HCT116 (cell line): Measurements from ENCODE around the gene MORN1.

Experiments used
- CTCF ChIP-seq, 3 experiments: fragments of 200-600 bp in 1 of 3; sonication (generic) in 1 of 3; IDR thresholded peaks in 2 of 3; conservative IDR thresholded peaks in 1 of 3; 2 replicates each; pipeline ENCODE4 v1.5.1; 2012 to 2017; ENCODE audit warnings: low read depth in 2 of 3, low read length in 2 of 3, antibody characterized with exemption in 1 of 3, borderline replicate concordance in 1 of 3, control low read depth in 1 of 3, mild to moderate bottlenecking in 1 of 3, mixed read lengths in 1 of 3, mixed run types in 1 of 3, moderate library complexity in 1 of 3; ENCODE audit not compliant: insufficient read depth in 1 of 3
- EZH2 ChIP-seq: fragments of 200-600 bp; sonication (generic); IDR thresholded peaks from 2 replicates; pipeline ENCODE4 v1.6.1; 2017; ENCODE audit warnings: antibody characterized with exemption, mixed run types
- JUND ChIP-seq: IDR thresholded peaks from 2 replicates; pipeline ENCODE4 v1.6.1; 2012
- POLR2A ChIP-seq: IDR thresholded peaks from 2 replicates; pipeline ENCODE4 v1.7.0; 2011; ENCODE audit warnings: borderline replicate concordance; ENCODE audit not compliant: insufficient read depth, insufficient read length; ENCODE audit errors: extremely low read depth
- POLR2AphosphoS5 ChIP-seq: IDR thresholded peaks from 2 replicates; pipeline ENCODE4 v1.6.1; 2011; ENCODE audit warnings: mild to moderate bottlenecking, low read depth, low read length, moderate library complexity
- REST ChIP-seq: IDR thresholded peaks from 2 replicates; pipeline ENCODE4 v1.6.1; 2012; ENCODE audit warnings: low read depth
- YY1 ChIP-seq: IDR thresholded peaks from 2 replicates; pipeline ENCODE4 v1.6.1; 2011; ENCODE audit warnings: low read length, low read depth, moderate library complexity, mild to moderate bottlenecking; ENCODE audit not compliant: insufficient replicate concordance; ENCODE audit errors: extremely low read depth

GRCh38 chr1:2303016-2303775 is 88.2 kb downstream of the MORN1 start:
- no peak for TF ChIP-seq POLR2AphosphoS5
- no peak for TF ChIP-seq EZH2
- TF ChIP-seq CTCF (IDR thresholded peaks at IDR 0.05 in 2 of 3, conservative IDR thresholded peaks at IDR 0.05 in 1 of 3; ENCODE audit: borderline replicate concordance in 1 of 3, insufficient read depth in 1 of 3, low read depth in 2 of 3, low read length in 2 of 3) = no peak
- no peak for TF ChIP-seq REST
- no peak for TF ChIP-seq YY1
- TF ChIP-seq JUND = no peak
- no peak for TF ChIP-seq POLR2A
